IgD-negative memory B cell (primary cell): ENCODE results near the gene MYL2. TPM values are rescaled to one million over a fixed set of nuclear protein-coding genes. Genes with fewer than 3 reads are reported as not detected.

Experiments
- H3K27ac Mint-ChIP-seq, 3 donors: one replicate each; pipeline ENCODE4 v1.8.0; 2020 to 2022; ENCODE audit warnings: mild to moderate bottlenecking in 3 of 3, mixed read lengths in 3 of 3, moderate library complexity in 1 of 3
- H3K27me3 Mint-ChIP-seq: one replicate; pipeline ENCODE4 v1.8.0; 2021; ENCODE audit warnings: mixed read lengths
- H3K36me3 Mint-ChIP-seq: one replicate; pipeline ENCODE4 v1.8.0; 2020; ENCODE audit warnings: mild to moderate bottlenecking, mixed read lengths
- H3K4me1 Mint-ChIP-seq, 3 donors: one replicate each; pipeline ENCODE4 v1.8.0; 2020 to 2022; ENCODE audit warnings: mixed read lengths in 3 of 3, mild to moderate bottlenecking in 1 of 3
- H3K4me3 Mint-ChIP-seq, 4 donors: one replicate each; pipeline ENCODE4 v1.8.0; 2020 to 2022; ENCODE audit warnings: mild to moderate bottlenecking in 4 of 4, mixed read lengths in 4 of 4, moderate library complexity in 3 of 4
- H3K9me3 Mint-ChIP-seq, 3 donors: one replicate each; pipeline ENCODE4 v1.8.0; 2020 to 2021; ENCODE audit warnings: mixed read lengths in 3 of 3, mild to moderate bottlenecking in 1 of 3
- polyA plus RNA-seq: library from polyadenylated mRNA; unstranded; fragments of 300-500 nt; fragmentation: Illumina TruSeq; gene quantifications from one replicate; pipeline ENCODE4 v1.2.3, GENCODE V29; 2021

The MYL2 gene
- polyA plus RNA-seq, 1 donor from 2014 or later, result 0.88 TPM

GRCh38 chr12:110935588-110935987 is 15.2 kb upstream of the MYL2 start:
- Mint-ChIP-seq H3K27me3 (peaks cover 3% of the 10 kb centered on the region), H3K27ac (no peak overlapping the region), H3K36me3 (peaks cover 1% of the 10 kb centered on the region), H3K4me1 (peaks cover 0 to 6% (median 5%) of the 10 kb centered on the region in 3 donors), H3K9me3 (no peaks in the 10 kb centered on the region), H3K4me3 (no peak overlapping the region)

- H3K27me3 Mint-ChIP-seq, result peaks cover 3% of the 10 kb centered on the region
- peaks cover 0 to 6% (median 5%) of the 10 kb centered on the region in 3 donors for H3K4me1 Mint-ChIP-seq
- peaks cover 1% of the 10 kb centered on the region for H3K36me3 Mint-ChIP-seq
- H3K27ac Mint-ChIP-seq, result no peak overlapping the region
- no peaks in the 10 kb centered on the region for H3K9me3 Mint-ChIP-seq
- no peak overlapping the region for H3K4me3 Mint-ChIP-seq
These were observed 13.9 kb upstream of the MYL2 start for GRCh38 chr12:110934093-110934852.

GRCh38 chr12:110933326-110933974 is 13.1 kb upstream of the MYL2 start:
- H3K36me3 Mint-ChIP-seq, result peaks cover 1% of the 10 kb centered on the region
- peak overlapping the region in 1 of 3 donors; percentile 73 for H3K27ac Mint-ChIP-seq
- H3K4me1 Mint-ChIP-seq, result peaks cover 0 to 6% (median 5%) of the 10 kb centered on the region in 3 donors
- H3K9me3 Mint-ChIP-seq, result no peaks in the 10 kb centered on the region
- no peak overlapping the region for H3K4me3 Mint-ChIP-seq
- peaks cover 3% of the 10 kb centered on the region for H3K27me3 Mint-ChIP-seq

DNA sequence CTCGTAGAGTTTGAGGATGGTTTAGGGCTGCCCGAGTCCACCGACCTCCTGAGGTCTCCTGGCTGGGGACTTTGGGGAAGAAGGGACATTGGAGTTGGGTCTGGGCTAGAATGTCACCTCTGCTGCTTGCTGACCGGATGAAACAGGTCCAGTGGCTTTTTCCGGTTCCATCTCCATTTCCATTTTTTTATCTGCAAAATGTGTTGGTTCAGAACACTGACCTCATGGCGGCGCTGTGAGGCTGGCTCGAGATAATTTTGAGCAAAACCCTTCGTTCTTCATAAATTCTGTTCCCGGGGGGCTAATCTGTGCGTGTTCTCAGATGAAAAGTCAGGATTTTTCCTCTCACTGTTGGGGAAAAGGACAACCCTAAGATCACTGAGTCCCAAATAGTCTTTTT is 11.7 kb upstream of the MYL2 start:
- H3K27me3 Mint-ChIP-seq, result no peaks in the 10 kb centered on the region
- H3K36me3 Mint-ChIP-seq, result peaks cover 1% of the 10 kb centered on the region
- no peak overlapping the region for H3K27ac Mint-ChIP-seq
- H3K4me3 Mint-ChIP-seq, result no peak overlapping the region
- H3K9me3 Mint-ChIP-seq, result no peaks in the 10 kb centered on the region
- peaks cover 0 to 2% (median 1%) of the 10 kb centered on the region in 3 donors for H3K4me1 Mint-ChIP-seq

- no peak overlapping the region for H3K4me3 Mint-ChIP-seq
- no peaks in the 10 kb centered on the region for H3K4me1 Mint-ChIP-seq
- no peaks in the 10 kb centered on the region for H3K9me3 Mint-ChIP-seq
- H3K27me3 Mint-ChIP-seq, result no peaks in the 10 kb centered on the region
- no peak overlapping the region for H3K27ac Mint-ChIP-seq
- no peaks in the 10 kb centered on the region for H3K36me3 Mint-ChIP-seq
These were observed 10.9 kb upstream of the MYL2 start for GRCh38 chr12:110931315-110931728.

GRCh38 chr12:110930348-110931314 is 10.3 kb upstream of the MYL2 start:
- Mint-ChIP-seq H3K27ac (no peak overlapping the region), H3K9me3 (no peaks in the 10 kb centered on the region), H3K4me3 (no peak overlapping the region), H3K36me3 (no peaks in the 10 kb centered on the region), H3K4me1 (no peaks in the 10 kb centered on the region), H3K27me3 (no peaks in the 10 kb centered on the region)

DNA sequence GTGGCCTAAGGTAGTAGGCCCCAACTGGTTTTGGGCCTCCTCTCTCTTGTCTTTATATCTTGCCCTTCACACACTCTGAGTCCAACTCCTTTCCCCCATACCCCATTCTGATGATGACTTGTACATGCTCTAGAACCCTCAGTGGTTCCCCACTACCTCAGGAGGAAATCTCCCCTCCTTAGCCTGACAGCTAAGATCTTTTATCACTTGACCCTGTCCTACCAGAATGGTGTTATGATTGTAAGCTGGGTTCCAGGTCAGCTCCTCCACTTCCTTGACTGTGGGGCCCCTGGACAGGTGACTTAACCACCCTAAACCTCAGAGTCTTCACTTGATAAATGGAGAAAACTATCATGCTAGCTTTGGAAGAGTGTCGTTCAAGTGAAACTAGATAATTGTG is 9.4 kb upstream of the MYL2 start:
- Mint-ChIP-seq H3K27me3 (no peaks in the 10 kb centered on the region), H3K27ac (no peak overlapping the region), H3K36me3 (no peaks in the 10 kb centered on the region), H3K9me3 (no peaks in the 10 kb centered on the region), H3K4me1 (no peaks in the 10 kb centered on the region), H3K4me3 (no peak overlapping the region)

DNA sequence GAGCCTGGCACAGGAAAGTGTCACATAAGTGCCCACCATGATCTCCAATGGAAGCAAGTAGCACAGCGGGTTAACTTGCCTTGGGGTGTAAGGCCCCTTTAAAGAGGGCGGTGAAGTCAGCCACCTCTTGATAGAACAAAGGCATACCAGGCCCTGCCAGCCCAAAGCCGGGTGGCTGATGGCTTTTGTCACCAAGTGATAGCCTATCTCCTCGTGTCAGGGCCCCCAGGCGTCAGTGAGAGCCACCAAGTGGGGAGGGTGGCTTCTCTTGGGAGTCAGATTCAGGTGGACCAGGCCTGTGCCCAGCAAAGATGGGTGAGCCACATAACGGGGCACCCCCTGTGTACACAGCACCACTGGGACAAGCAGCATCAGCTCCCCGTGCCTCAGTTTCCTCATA is 8.3 kb upstream of the MYL2 start:
- Mint-ChIP-seq H3K4me3 (no peak overlapping the region), H3K4me1 (no peaks in the 10 kb centered on the region), H3K27ac (no peak overlapping the region), H3K36me3 (no peaks in the 10 kb centered on the region), H3K27me3 (no peaks in the 10 kb centered on the region), H3K9me3 (no peaks in the 10 kb centered on the region)

GRCh38 chr12:110927546-110927945 is 7.2 kb upstream of the MYL2 start:
- no peaks in the 10 kb centered on the region for H3K36me3 Mint-ChIP-seq
- H3K4me1 Mint-ChIP-seq, result no peaks in the 10 kb centered on the region
- no peaks in the 10 kb centered on the region for H3K27me3 Mint-ChIP-seq
- no peak overlapping the region for H3K4me3 Mint-ChIP-seq
- H3K27ac Mint-ChIP-seq, result peak overlapping the region in 2 of 3 donors; percentile 25 to 50
- no peaks in the 10 kb centered on the region for H3K9me3 Mint-ChIP-seq

GRCh38 chr12:110923692-110924334 is 3.4 kb upstream of the MYL2 start:
- Mint-ChIP-seq H3K27me3 (no peaks in the 10 kb centered on the region), H3K9me3 (no peaks in the 10 kb centered on the region), H3K4me3 (no peak overlapping the region)

GRCh38 chr12:110923192-110923591 is 2.8 kb upstream of the MYL2 start:
- no peaks in the 10 kb centered on the region for H3K27me3 Mint-ChIP-seq
- no peaks in the 10 kb centered on the region for H3K9me3 Mint-ChIP-seq
- H3K27ac Mint-ChIP-seq, result no peak overlapping the region
- H3K4me1 Mint-ChIP-seq, result peaks cover 0 to 4% (median 0%) of the 10 kb centered on the region in 3 donors
- H3K36me3 Mint-ChIP-seq, result no peaks in the 10 kb centered on the region
- H3K4me3 Mint-ChIP-seq, result no peak overlapping the region

More at GRCh38 chr12:110923692-110924334, 3.4 kb upstream of the MYL2 start:
- H3K36me3 Mint-ChIP-seq, result no peaks in the 10 kb centered on the region
- H3K4me1 Mint-ChIP-seq, result peaks cover 0 to 3% (median 0%) of the 10 kb centered on the region in 3 donors
- no peak overlapping the region for H3K27ac Mint-ChIP-seq

DNA sequence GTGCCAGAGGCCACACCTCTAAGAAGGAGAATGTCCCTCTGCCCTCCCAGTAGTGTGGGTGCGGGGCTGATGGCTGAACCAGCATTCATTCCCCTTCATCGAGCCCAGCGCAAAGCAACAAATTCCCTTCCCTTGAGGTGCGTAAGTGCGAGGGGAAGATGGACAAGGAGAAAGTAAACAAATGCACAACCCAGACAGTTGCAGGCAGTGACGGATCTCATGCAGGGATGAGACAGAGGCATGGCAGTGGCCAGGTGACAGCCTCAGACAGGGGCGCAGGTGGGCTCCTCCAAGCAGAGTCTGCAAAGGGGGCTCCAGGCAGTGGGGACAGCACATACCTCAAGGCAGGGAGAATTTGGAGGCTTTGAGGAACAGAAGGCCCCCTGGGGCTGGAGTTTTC is 2.3 kb upstream of the MYL2 start:
- no peaks in the 10 kb centered on the region for H3K36me3 Mint-ChIP-seq
- H3K9me3 Mint-ChIP-seq, result no peaks in the 10 kb centered on the region
- H3K27me3 Mint-ChIP-seq, result no peaks in the 10 kb centered on the region
- no peak overlapping the region for H3K4me3 Mint-ChIP-seq
- H3K4me1 Mint-ChIP-seq, result peaks cover 0 to 8% (median 0%) of the 10 kb centered on the region in 3 donors
- H3K27ac Mint-ChIP-seq, result no peak overlapping the region

DNA sequence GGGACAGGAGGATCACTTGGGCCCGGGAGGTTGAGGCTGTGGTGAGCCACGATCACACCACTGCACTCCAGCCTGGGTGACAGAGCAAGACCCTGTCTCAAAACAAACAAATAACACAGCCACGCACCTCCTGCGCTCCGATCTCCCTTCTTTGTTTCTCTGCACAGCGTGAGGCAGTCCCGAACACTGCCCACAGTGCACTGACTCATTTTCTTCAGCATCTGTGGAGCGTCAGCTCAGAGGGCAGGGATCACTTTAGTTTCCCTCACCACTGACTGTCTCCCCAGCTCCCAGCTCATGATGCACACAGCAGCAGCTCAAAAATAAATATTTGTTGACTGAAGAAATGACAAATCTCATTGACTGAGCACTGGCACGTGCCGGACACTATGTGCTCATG is 883 bp upstream of the MYL2 start:
- Mint-ChIP-seq H3K27ac (no peak overlapping the region), H3K4me1 (peaks cover 0 to 10% (median 4%) of the 10 kb centered on the region in 3 donors), H3K27me3 (no peaks in the 10 kb centered on the region), H3K36me3 (no peaks in the 10 kb centered on the region), H3K9me3 (no peaks in the 10 kb centered on the region), H3K4me3 (no peak overlapping the region)

GRCh38 chr12:110919720-110920119 is 659 bp downstream of the MYL2 start:
- Mint-ChIP-seq H3K36me3 (no peaks in the 10 kb centered on the region), H3K27me3 (no peaks in the 10 kb centered on the region), H3K4me1 (peaks cover 2 to 12% (median 4%) of the 10 kb centered on the region in 3 donors), H3K27ac (peak overlapping the region in 1 of 3 donors; percentile 72), H3K9me3 (no peaks in the 10 kb centered on the region), H3K4me3 (no peak overlapping the region)
